SU-DHL-6 (cell line): ENCODE measurements around the gene CTNNA2.

Source experiments
- H2AFZ ChIP-seq: fragments of 200-600 bp; sonication (generic); 2 replicates; pipeline ENCODE4 v1.6.1; 2014; ENCODE audit warnings: low read depth, mild to moderate bottlenecking, moderate library complexity, mixed read lengths, antibody characterized with exemption, low read length; ENCODE audit not compliant: severe bottlenecking
- H3F3A ChIP-seq: fragments of 200-600 bp; shearing (Covaris generic); 2 replicates; pipeline ENCODE4 v1.6.0; 2016; ENCODE audit warnings: antibody characterized with exemption, mild to moderate bottlenecking; ENCODE audit not compliant: insufficient read depth
- H3K27ac ChIP-seq: fragments of 200-600 bp; sonication (generic); 2 replicates; pipeline ENCODE4 v1.5.1; 2016; ENCODE audit warnings: low read depth, mild to moderate bottlenecking, low read length, moderate library complexity, mixed read lengths
- H3K27me3 ChIP-seq: fragments of 200-600 bp; sonication (generic), shearing (Covaris generic); 2 replicates; pipeline ENCODE4 v1.6.0; 2014; ENCODE audit warnings: mild to moderate bottlenecking, low read length
- H3K36me3 ChIP-seq: fragments of 200-600 bp; sonication (generic); 2 replicates; pipeline ENCODE4 v1.6.1; 2014; ENCODE audit warnings: mild to moderate bottlenecking, low read length, mixed read lengths
- H3K4me2 ChIP-seq: fragments of 300-600, 200-600 bp; shearing (Covaris generic), sonication (generic); 2 replicates; pipeline ENCODE4 v1.6.0; 2014; ENCODE audit warnings: low read length, low read depth, mild to moderate bottlenecking; ENCODE audit not compliant: poor library complexity, severe bottlenecking
- H3K4me3 ChIP-seq: fragments of 200-600 bp; sonication (generic); 2 replicates; pipeline ENCODE4 v1.5.1; 2014; ENCODE audit warnings: antibody characterized with exemption, low read length, mild to moderate bottlenecking, mixed read lengths; ENCODE audit not compliant: insufficient read depth, poor library complexity, severe bottlenecking
- H3K79me2 ChIP-seq: fragments of 200-600 bp; sonication (generic); 2 replicates; pipeline ENCODE4 v1.6.1; 2014; ENCODE audit warnings: mild to moderate bottlenecking, low read length, moderate library complexity; ENCODE audit not compliant: insufficient read depth
- H3K9ac ChIP-seq: fragments of 200-600 bp; sonication (generic); 2 replicates; pipeline ENCODE4 v1.7.0; 2014; ENCODE audit warnings: mild to moderate bottlenecking, low read length
- H3K9me2 ChIP-seq: fragments of 200-600 bp; sonication (generic); replicated peaks from 2 replicates; pipeline ENCODE4 v1.6.1; 2014; ENCODE audit warnings: low read length; ENCODE audit not compliant: insufficient read depth
- H3K9me3 ChIP-seq: fragments of 200-600 bp; sonication (generic); 2 replicates; pipeline ENCODE4 v1.6.1; 2014; ENCODE audit warnings: low read length, mixed read lengths; ENCODE audit not compliant: insufficient read depth
- H4K20me1 ChIP-seq: fragments of 200-600 bp; sonication (generic); 2 replicates; pipeline ENCODE4 v1.6.1; 2014; ENCODE audit warnings: low read depth, mild to moderate bottlenecking, antibody characterized with exemption, low read length, moderate library complexity, mixed read lengths
- EZH2phosphoT487 ChIP-seq: fragments of 200-600 bp; sonication (generic), shearing (Covaris generic); conservative IDR thresholded peaks from 2 replicates; pipeline ENCODE4 v1.6.1; 2018; ENCODE audit warnings: mild to moderate bottlenecking, antibody characterized with exemption, low read length, moderate library complexity, mixed read lengths
- TF ChIP-seq, protein P1 (sequence below): fragments of 200-600 bp; sonication (generic); IDR thresholded peaks from one replicate; pipeline ENCODE4 v1.5.1; 2017; ENCODE audit warnings: antibody characterized with exemption, mild to moderate bottlenecking, low read length, moderate library complexity; ENCODE audit not compliant: insufficient read depth, poor library complexity, severe bottlenecking

The CTNNA2 gene

DNA sequence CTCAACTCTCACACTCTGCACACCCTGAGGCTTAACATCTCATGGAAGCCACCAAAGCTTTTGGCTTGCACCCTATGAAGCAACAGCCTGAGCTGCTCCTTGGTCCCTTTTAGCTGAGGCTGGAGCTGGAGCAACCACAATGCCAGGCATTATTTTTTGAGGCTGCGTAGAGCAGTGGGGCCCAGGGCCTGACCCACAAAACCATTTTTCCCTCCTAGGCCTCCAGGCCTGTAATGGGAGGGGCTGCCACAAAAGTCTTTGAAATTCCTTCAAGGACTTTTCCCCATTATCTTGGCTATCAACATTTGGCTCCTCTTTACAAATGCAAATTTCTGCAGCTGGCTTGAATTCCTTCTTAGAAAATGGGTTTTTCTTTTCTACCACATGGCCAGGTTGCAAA lies 39.8 kb downstream of the CTNNA2 start:
- no peak overlapping the region for H3K9ac ChIP-seq
- peaks cover 10% of the 10 kb centered on the region; the same call in 1 of the 2 replicates for H3K9me3 ChIP-seq
- no peaks in the 10 kb centered on the region for H3K79me2 ChIP-seq
- no peak overlapping the region for H3K27ac ChIP-seq
- H3F3A ChIP-seq: no peaks in the 10 kb centered on the region
- TF ChIP-seq, protein P1, sequence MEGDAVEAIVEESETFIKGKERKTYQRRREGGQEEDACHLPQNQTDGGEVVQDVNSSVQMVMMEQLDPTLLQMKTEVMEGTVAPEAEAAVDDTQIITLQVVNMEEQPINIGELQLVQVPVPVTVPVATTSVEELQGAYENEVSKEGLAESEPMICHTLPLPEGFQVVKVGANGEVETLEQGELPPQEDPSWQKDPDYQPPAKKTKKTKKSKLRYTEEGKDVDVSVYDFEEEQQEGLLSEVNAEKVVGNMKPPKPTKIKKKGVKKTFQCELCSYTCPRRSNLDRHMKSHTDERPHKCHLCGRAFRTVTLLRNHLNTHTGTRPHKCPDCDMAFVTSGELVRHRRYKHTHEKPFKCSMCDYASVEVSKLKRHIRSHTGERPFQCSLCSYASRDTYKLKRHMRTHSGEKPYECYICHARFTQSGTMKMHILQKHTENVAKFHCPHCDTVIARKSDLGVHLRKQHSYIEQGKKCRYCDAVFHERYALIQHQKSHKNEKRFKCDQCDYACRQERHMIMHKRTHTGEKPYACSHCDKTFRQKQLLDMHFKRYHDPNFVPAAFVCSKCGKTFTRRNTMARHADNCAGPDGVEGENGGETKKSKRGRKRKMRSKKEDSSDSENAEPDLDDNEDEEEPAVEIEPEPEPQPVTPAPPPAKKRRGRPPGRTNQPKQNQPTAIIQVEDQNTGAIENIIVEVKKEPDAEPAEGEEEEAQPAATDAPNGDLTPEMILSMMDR: no peak
- no peak for TF ChIP-seq EZH2phosphoT487
- H3K36me3 ChIP-seq: no peaks in the 10 kb centered on the region
- H3K4me3 ChIP-seq: no peak overlapping the region
- no peaks in the 10 kb centered on the region for H4K20me1 ChIP-seq
- H3K27me3 ChIP-seq: no peaks in the 10 kb centered on the region
- no peak overlapping the region for H2AFZ ChIP-seq
- H3K9me2 ChIP-seq: no peaks in the 10 kb centered on the region
- H3K4me2 ChIP-seq: no peak overlapping the region

DNA sequence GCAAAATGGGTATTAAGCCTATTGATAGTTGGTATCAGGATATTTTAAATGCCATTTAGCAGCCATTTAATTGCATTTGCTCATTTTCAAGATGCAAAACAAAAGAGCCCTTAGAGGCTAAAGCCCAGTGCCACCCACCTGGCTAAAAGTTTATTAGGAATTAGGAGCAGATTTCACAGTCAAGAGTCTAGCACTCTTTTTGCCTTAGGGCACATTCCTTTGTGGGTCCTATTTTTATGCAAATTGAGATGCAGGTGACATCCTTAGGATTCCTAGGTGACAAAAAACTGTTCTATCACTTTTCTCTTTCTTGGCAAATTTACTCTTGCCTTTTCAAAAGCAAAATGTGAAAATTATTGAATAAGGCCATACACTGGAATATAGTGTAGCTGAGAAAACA lies 42.0 kb downstream of the CTNNA2 start:
- H3K9me3 ChIP-seq: no peaks in the 10 kb centered on the region
- no peaks in the 10 kb centered on the region for H3K9me2 ChIP-seq
- no peak overlapping the region for H3K9ac ChIP-seq
- H3K27ac ChIP-seq: no peak overlapping the region
- no peak overlapping the region for H2AFZ ChIP-seq
- H3F3A ChIP-seq: no peaks in the 10 kb centered on the region
- H3K36me3 ChIP-seq: no peaks in the 10 kb centered on the region
- no peak for TF ChIP-seq EZH2phosphoT487
- TF ChIP-seq, protein P1: no peak
- no peaks in the 10 kb centered on the region for H3K27me3 ChIP-seq
- H4K20me1 ChIP-seq: no peaks in the 10 kb centered on the region
- H3K4me2 ChIP-seq: no peak overlapping the region
- H3K4me3 ChIP-seq: no peak overlapping the region
- H3K79me2 ChIP-seq: no peaks in the 10 kb centered on the region

DNA sequence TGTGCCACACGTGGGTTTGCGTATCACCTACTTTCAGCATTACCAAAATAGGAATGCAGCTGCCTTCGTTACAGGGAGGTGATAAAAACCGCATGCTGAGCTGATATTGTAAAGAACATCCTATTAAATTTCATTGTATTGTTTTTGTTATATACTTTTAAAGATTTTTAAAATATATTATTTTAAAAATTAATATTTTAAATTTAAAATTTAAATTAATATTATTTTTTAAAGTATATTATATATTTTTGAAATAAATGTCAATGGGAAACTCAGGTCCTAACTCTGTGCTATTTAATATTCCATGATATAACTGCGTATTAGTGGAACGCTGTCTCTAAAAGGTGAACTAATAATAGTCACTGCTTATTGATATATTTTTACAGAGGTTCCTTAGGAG lies 51.2 kb downstream of the CTNNA2 start:
- Histone ChIP-seq H3K9ac (no peak overlapping the region), H3K4me2 (no peak overlapping the region), H3K79me2 (no peaks in the 10 kb centered on the region), H3K4me3 (no peak overlapping the region), H3K36me3 (no peaks in the 10 kb centered on the region), H3K27ac (no peak overlapping the region), H3F3A (no peaks in the 10 kb centered on the region), H3K27me3 (no peaks in the 10 kb centered on the region), H4K20me1 (no peaks in the 10 kb centered on the region), H2AFZ (no peak overlapping the region), H3K9me2 (no peaks in the 10 kb centered on the region), H3K9me3 (no peaks in the 10 kb centered on the region)
- TF ChIP-seq, protein P1: no peak
- TF ChIP-seq EZH2phosphoT487: no peak
